ENCODE data around the gene NWD2.

NWD2 gene

GRCh38 chr4:37453281-37453998 lies 208.9 kb downstream of the NWD2 start:
- peak; percentile 66 for DNase-seq (ENCODE audit: low spot score)
- no peak overlapping the region for H3K27ac ChIP-seq
- POLR2A ChIA-PET (ENCODE audit: low non-redundant PET) = no interaction called here
- peak; percentile 22 for TF ChIP-seq CTCF (conservative IDR thresholded peaks at IDR 0.05; ENCODE audit: low read depth)
- CTCF ChIA-PET = interaction anchor here (0.5 to 1.6 kb wide), 18 partner anchors 10 to 754 kb away, joined by 3 to 7 read pairs (median 4); no protein-coding TSS in a partner anchor

- no peak for TF ChIP-seq CTCF (conservative IDR thresholded peaks at IDR 0.05; ENCODE audit: low read depth)
- ChIA-PET POLR2A (ENCODE audit: low non-redundant PET) (no interaction called here), CTCF (interaction anchor here (0.6 to 1.6 kb wide), 8 partner anchors 10 to 1064 kb away, joined by 3 to 7 read pairs (median 4); no protein-coding TSS in a partner anchor)
These were observed 209.7 kb downstream of the NWD2 start for GRCh38 chr4:37453999-37454800.

GRCh38 chr4:37455301-37456131 lies 211.0 kb downstream of the NWD2 start:
- no peak overlapping the region for H3K27ac ChIP-seq
- CTCF ChIA-PET = no interaction called here
- DNase-seq (ENCODE audit: low spot score) = no peak
- POLR2A ChIA-PET (ENCODE audit: low non-redundant PET) = no interaction called here
- no peak for TF ChIP-seq CTCF (conservative IDR thresholded peaks at IDR 0.05; ENCODE audit: low read depth)

More at GRCh38 chr4:37453999-37454800, 209.7 kb downstream of the NWD2 start:
- H3K27ac ChIP-seq = no peak overlapping the region
- no peak for DNase-seq (ENCODE audit: low spot score)

- no peak overlapping the region for H3K27ac ChIP-seq
- TF ChIP-seq CTCF (conservative IDR thresholded peaks at IDR 0.05; ENCODE audit: low read depth) = no peak
- ChIA-PET CTCF (interaction anchor here (0.7 kb wide), 1 partner anchor 26 kb away, joined by 4 read pairs; no protein-coding TSS in a partner anchor), POLR2A (ENCODE audit: low non-redundant PET) (no interaction called here)
- DNase-seq (ENCODE audit: low spot score) = no peak
These were observed 217.3 kb downstream of the NWD2 start for GRCh38 chr4:37461801-37462200.

GRCh38 chr4:37463033-37463856 lies 218.7 kb downstream of the NWD2 start:
- DNase-seq (ENCODE audit: low spot score) = no peak
- no peak overlapping the region for H3K27ac ChIP-seq
- TF ChIP-seq CTCF (conservative IDR thresholded peaks at IDR 0.05; ENCODE audit: low read depth) = no peak

More at GRCh38 chr4:37463033-37463856, 218.7 kb downstream of the NWD2 start:
- ChIA-PET POLR2A (ENCODE audit: low non-redundant PET) (no interaction called here), CTCF (no interaction called here)
